Neuronal stem cell (in vitro differentiated cells): ENCODE results near the gene CHID1.

Experiments
- DNase-seq: peaks from one replicate; pipeline ENCODE4 v3.0.0-alpha.2; 2013; ENCODE audit warnings: low spot score
- H2AFZ ChIP-seq: one replicate; pipeline ENCODE4 v1.6.1; 2013; ENCODE audit warnings: mild to moderate bottlenecking, low read length, inconsistent platforms
- H2AK5ac ChIP-seq: 2 replicates; pipeline ENCODE4 v1.6.1; 2013; ENCODE audit warnings: low read depth, mild to moderate bottlenecking, inconsistent platforms, low read length, moderate library complexity, mixed read lengths
- H2BK120ac ChIP-seq: 2 replicates; pipeline ENCODE4 v1.6.1; 2013; ENCODE audit warnings: low read depth, mild to moderate bottlenecking, inconsistent platforms, low read length, moderate library complexity, mixed read lengths
- H2BK12ac ChIP-seq: one replicate; pipeline ENCODE4 v1.6.1; 2013; ENCODE audit warnings: low read length, inconsistent platforms
- H2BK15ac ChIP-seq: 2 replicates; pipeline ENCODE4 v1.6.1; 2013; ENCODE audit warnings: mild to moderate bottlenecking, low read length, inconsistent platforms, mixed read lengths
- H2BK5ac ChIP-seq: one replicate; pipeline ENCODE4 v1.6.1; 2013; ENCODE audit warnings: inconsistent platforms, mild to moderate bottlenecking, low read length, moderate library complexity
- H3K14ac ChIP-seq: one replicate; pipeline ENCODE4 v1.6.1; 2013; ENCODE audit warnings: low read length, inconsistent platforms
- H3K18ac ChIP-seq: 2 replicates; pipeline ENCODE4 v1.6.1; 2013; ENCODE audit warnings: low read length, inconsistent platforms
- H3K23ac ChIP-seq: 2 replicates; pipeline ENCODE4 v1.6.1; 2013; ENCODE audit warnings: low read depth, mild to moderate bottlenecking, mixed read lengths, low read length, inconsistent platforms; ENCODE audit not compliant: poor library complexity
- H3K27ac ChIP-seq: replicated peaks from 3 replicates; pipeline ENCODE4 v1.5.1; 2013; ENCODE audit warnings: low read length, inconsistent platforms
- H3K27me3 ChIP-seq, 3 experiments: 2 replicates each; pipeline ENCODE4 v1.6.1; 2013; ENCODE audit warnings: low read length in 3 of 3, mild to moderate bottlenecking in 2 of 3, inconsistent platforms in 1 of 3, low read depth in 1 of 3, mixed read lengths in 1 of 3, moderate library complexity in 1 of 3; ENCODE audit not compliant: control insufficient read depth in 3 of 3, insufficient read depth in 3 of 3
- H3K36me3 ChIP-seq, 2 donors: replicated peaks in 1 of 2; 2 replicates each; pipeline ENCODE4 v1.6.1; 2013; ENCODE audit warnings: low read length in 2 of 2; ENCODE audit not compliant: control insufficient read depth in 2 of 2, insufficient read depth in 2 of 2
- H3K4ac ChIP-seq: 2 replicates; pipeline ENCODE4 v1.6.1; 2013; ENCODE audit warnings: inconsistent platforms, mild to moderate bottlenecking, low read length, moderate library complexity
- H3K4me1 ChIP-seq, 2 donors: 1 replicate in 1 of 2; 2 replicates in 1 of 2; pipeline ENCODE4 v1.6.1; 2013; ENCODE audit warnings: low read length in 2 of 2, low read depth in 1 of 2; ENCODE audit not compliant: control insufficient read depth in 2 of 2, insufficient read depth in 1 of 2
- H3K4me2 ChIP-seq: one replicate; pipeline ENCODE4 v1.6.1; 2013; ENCODE audit warnings: mild to moderate bottlenecking, low read length, inconsistent platforms; ENCODE audit not compliant: insufficient read depth, poor library complexity, severe bottlenecking
- H3K4me3 ChIP-seq, 2 donors: 2 replicates each; pipeline ENCODE4 v1.5.1; 2013; ENCODE audit warnings: low read length in 2 of 2, mild to moderate bottlenecking in 2 of 2, inconsistent platforms in 1 of 2, moderate library complexity in 1 of 2
- H3K79me1 ChIP-seq: one replicate; pipeline ENCODE4 v1.6.1; 2013; ENCODE audit warnings: low read depth, mild to moderate bottlenecking, inconsistent platforms, low read length, moderate library complexity
- H3K9ac ChIP-seq: one replicate; pipeline ENCODE4 v1.6.1; 2013; ENCODE audit warnings: mild to moderate bottlenecking, low read depth, low read length, inconsistent platforms; ENCODE audit not compliant: poor library complexity
- H3K9me3 ChIP-seq, 2 donors: replicated peaks in 1 of 2; 2 replicates each; pipeline versions ENCODE3 to v1.6.1; 2013; ENCODE audit warnings: low read length in 2 of 2, mild to moderate bottlenecking in 2 of 2, inconsistent platforms in 1 of 2, low read depth in 1 of 2, mixed read lengths in 1 of 2, moderate library complexity in 1 of 2; ENCODE audit not compliant: control insufficient read depth in 2 of 2, insufficient read depth in 1 of 2
- H4K8ac ChIP-seq: one replicate; pipeline ENCODE4 v1.6.1; 2013; ENCODE audit warnings: low read depth, mild to moderate bottlenecking, inconsistent platforms, low read length, moderate library complexity
- H4K91ac ChIP-seq: one replicate; pipeline ENCODE4 v1.6.1; 2013; ENCODE audit warnings: low read length, low read depth, mild to moderate bottlenecking, inconsistent platforms; ENCODE audit not compliant: poor library complexity
- WGBS, 2 donors: extraction: QIAGEN DNeasy Blood & Tissue Kit; methylation state at CpG; one replicate each; pipeline ENCODE4 v1.1.7; 2013; ENCODE audit warnings: missing lambda C conversion rate in 2 of 2, mixed read lengths in 1 of 2; ENCODE audit not compliant: insufficient read length in 2 of 2, insufficient replicate concordance in 1 of 2; ENCODE audit errors: extremely low coverage in 2 of 2; 5-methylcytosine and 5-hydroxymethylcytosine counted together

CHID1 gene

GRCh38 chr11:838441-839279 lies 72.0 kb downstream of the CHID1 start:
- peaks cover 48 to 62% of the 10 kb centered on the region in 2 donors for H3K36me3 ChIP-seq
- H2BK120ac ChIP-seq: no peak overlapping the region
- H3K27ac ChIP-seq: no peak overlapping the region

DNA sequence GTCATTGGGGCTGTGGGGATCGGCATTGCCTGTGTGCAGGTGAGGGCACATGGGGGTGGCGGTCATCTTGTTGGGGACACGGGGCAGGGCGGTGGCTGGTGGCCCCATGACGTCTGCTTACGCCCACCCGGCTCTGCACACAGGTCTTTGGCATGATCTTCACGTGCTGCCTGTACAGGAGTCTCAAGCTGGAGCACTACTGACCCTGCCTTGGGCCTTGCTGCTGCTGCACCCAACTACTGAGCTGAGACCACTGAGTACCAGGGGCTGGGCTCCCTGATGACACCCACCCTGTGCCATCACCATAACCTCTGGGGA lies 72.7 kb downstream of the CHID1 start:
- Histone ChIP-seq H3K9me3 (no peaks in the 10 kb centered on the region), H2AFZ (no peak overlapping the region), H3K14ac (no peak overlapping the region), H3K4me2 (no peak overlapping the region), H4K91ac (no peak overlapping the region), H3K79me1 (peaks cover 42% of the 10 kb centered on the region), H3K4me1 (peaks cover 13 to 14% of the 10 kb centered on the region in 2 donors), H3K9ac (peak overlapping the region; percentile 30), H3K36me3 (peaks cover 48 to 62% of the 10 kb centered on the region in 2 donors), H3K18ac (no peak overlapping the region), H2BK5ac (no peak overlapping the region), H4K8ac (peak overlapping the region; percentile 65), H3K4me3 (no peak overlapping the region), H3K27ac (no peak overlapping the region), H2AK5ac (no peak overlapping the region), H3K27me3 (no peaks in the 10 kb centered on the region), H2BK15ac (no peak overlapping the region), H2BK12ac (no peak overlapping the region), H2BK120ac (no peak overlapping the region), H3K23ac (peak overlapping the region; percentile 65), H3K4ac (no peak overlapping the region)
- no CpG with 5 or more reads among the region's 8 CpGs for WGBS, 2 donors
- no peak for DNase-seq

More at GRCh38 chr11:838441-839279, 72.0 kb downstream of the CHID1 start:
- Histone ChIP-seq H2BK5ac (no peak overlapping the region), H3K23ac (peak overlapping the region; percentile 65), H3K27me3 (no peaks in the 10 kb centered on the region), H3K9ac (peak overlapping the region; percentile 77), H3K14ac (peak overlapping the region; percentile 21), H3K4me1 (peaks cover 11 to 13% of the 10 kb centered on the region in 2 donors), H4K8ac (no peak overlapping the region), H3K4ac (peak overlapping the region; percentile 37), H3K79me1 (peaks cover 38% of the 10 kb centered on the region), H4K91ac (no peak overlapping the region), H2AK5ac (no peak overlapping the region), H3K18ac (no peak overlapping the region), H3K4me3 (no peak overlapping the region), H3K4me2 (no peak overlapping the region), H3K9me3 (no peaks in the 10 kb centered on the region), H2BK15ac (no peak overlapping the region), H2AFZ (no peak overlapping the region), H2BK12ac (no peak overlapping the region)
- no peak for DNase-seq
- WGBS, 2 donors: no CpG with 5 or more reads among the region's 17 CpGs

DNA sequence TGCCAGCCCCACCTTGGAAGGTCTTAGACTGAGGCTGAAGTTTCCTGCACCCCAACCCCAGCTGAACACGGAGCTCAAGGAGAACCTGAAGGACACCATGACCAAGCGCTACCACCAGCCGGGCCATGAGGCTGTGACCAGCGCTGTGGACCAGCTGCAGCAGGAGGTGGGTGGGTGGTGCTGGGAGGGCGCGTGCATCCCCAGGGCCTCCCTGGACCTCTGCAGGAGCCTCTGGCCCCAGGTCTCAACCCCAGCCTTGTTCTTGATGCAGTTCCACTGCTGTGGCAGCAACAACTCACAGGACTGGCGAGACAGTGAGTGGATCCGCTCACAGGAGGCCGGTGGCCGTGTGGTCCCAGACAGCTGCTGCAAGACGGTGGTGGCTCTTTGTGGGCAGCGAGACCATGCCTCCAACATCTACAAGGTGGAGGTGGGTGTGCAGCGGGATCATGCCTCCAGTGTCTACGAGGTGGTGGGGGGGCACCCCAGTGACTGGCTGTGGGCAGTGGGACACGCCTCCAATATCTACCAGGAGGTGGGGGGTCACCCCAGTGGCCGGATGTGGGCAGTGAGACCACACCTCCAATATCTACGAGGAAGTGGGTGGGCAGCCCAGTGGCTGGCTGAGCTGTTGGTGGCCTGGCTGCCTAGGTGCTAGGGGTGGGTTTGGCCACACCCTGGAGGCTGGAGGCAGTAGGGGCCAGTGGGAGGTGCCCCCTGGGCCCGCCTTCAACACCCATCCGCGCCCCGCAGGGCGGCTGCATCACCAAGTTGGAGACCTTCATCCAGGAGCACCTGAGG lies 73.2 kb downstream of the CHID1 start:
- peak overlapping the region; percentile 35 for H2AK5ac ChIP-seq
- no peak overlapping the region for H2BK12ac ChIP-seq
- H3K14ac ChIP-seq: no peak overlapping the region
- H3K9me3 ChIP-seq: no peaks in the 10 kb centered on the region
- H3K4ac ChIP-seq: no peak overlapping the region
- no CpG with 5 or more reads among the region's 22 CpGs for WGBS, 2 donors
- no peak overlapping the region for H2BK120ac ChIP-seq
- peak overlapping the region; percentile 30 for H3K9ac ChIP-seq
- no peak for DNase-seq
- no peak overlapping the region for H2BK15ac ChIP-seq
- peak overlapping the region; percentile 85 for H3K23ac ChIP-seq
- H3K4me2 ChIP-seq: no peak overlapping the region
- H2AFZ ChIP-seq: no peak overlapping the region
- no peak overlapping the region for H3K27ac ChIP-seq
- H3K36me3 ChIP-seq: peaks cover 48 to 62% of the 10 kb centered on the region in 2 donors
- H2BK5ac ChIP-seq: peak overlapping the region; percentile 13
- H4K8ac ChIP-seq: peak overlapping the region; percentile 65
- peaks cover 13 to 17% of the 10 kb centered on the region in 2 donors for H3K4me1 ChIP-seq
- H3K79me1 ChIP-seq: peaks cover 42% of the 10 kb centered on the region
- no peak overlapping the region for H3K18ac ChIP-seq
- no peak overlapping the region for H4K91ac ChIP-seq
- H3K27me3 ChIP-seq: no peaks in the 10 kb centered on the region
- H3K4me3 ChIP-seq: no peak overlapping the region

DNA sequence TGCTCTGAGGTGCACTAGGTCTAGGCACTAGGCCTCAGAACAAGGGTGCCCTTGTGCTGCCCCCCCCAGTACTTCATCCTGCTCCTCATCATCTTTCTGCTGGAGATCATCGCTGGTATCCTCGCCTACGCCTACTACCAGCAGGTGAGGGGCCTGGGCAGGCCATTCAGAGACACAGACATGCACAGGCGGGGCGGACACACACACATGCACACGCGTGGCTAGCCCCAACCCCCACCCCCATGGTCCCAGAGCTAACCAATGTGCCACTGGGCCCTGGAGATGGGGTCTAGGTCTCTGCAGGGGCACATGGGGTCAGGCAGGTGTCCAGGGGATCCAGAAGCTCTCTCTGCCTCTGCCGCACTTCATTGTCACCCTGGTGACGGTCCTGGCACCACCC lies 73.9 kb downstream of the CHID1 start:
- peaks cover 0 to 3% of the 10 kb centered on the region in 2 donors for H3K9me3 ChIP-seq
- no peak overlapping the region for H3K4ac ChIP-seq
- H3K36me3 ChIP-seq: peaks cover 48 to 62% of the 10 kb centered on the region in 2 donors
- no peak for DNase-seq
- peaks cover 36% of the 10 kb centered on the region for H3K79me1 ChIP-seq
- no peak overlapping the region for H3K27ac ChIP-seq
- H2BK5ac ChIP-seq: peak overlapping the region; percentile 13
- WGBS, 2 donors: no CpG with 5 or more reads among the region's 9 CpGs
- H3K18ac ChIP-seq: no peak overlapping the region
- no peak overlapping the region for H4K91ac ChIP-seq
- H4K8ac ChIP-seq: no peak overlapping the region
- no peak overlapping the region for H3K14ac ChIP-seq
- peaks cover 0 to 6% (median 4%) of the 10 kb centered on the region in 3 experiments for H3K27me3 ChIP-seq
- H3K4me2 ChIP-seq: peak overlapping the region; percentile 18
- H3K23ac ChIP-seq: peak overlapping the region; percentile 85
- H2AK5ac ChIP-seq: peak overlapping the region; percentile 35
- H3K9ac ChIP-seq: no peak overlapping the region
- no peak overlapping the region for H2BK12ac ChIP-seq
- H2BK15ac ChIP-seq: no peak overlapping the region
- no peak overlapping the region for H2AFZ ChIP-seq
- H2BK120ac ChIP-seq: no peak overlapping the region
- peaks cover 20 to 24% of the 10 kb centered on the region in 2 donors for H3K4me1 ChIP-seq
- no peak overlapping the region for H3K4me3 ChIP-seq
